Measurements from ENCODE around the gene TTLL7. TPM values are rescaled to one million over a fixed set of nuclear protein-coding genes. Genes with fewer than 3 reads are reported as not detected.

Gene TTLL7
- total RNA-seq, 1 donor from 2014 or later, result 37.9 TPM

GRCh38 chr1:83905315-83905907 is 93.5 kb downstream of the TTLL7 start:
- no peaks in the 10 kb centered on the region for H3K36me3 ChIP-seq

GRCh38 chr1:83901547-83902155 is 97.3 kb downstream of the TTLL7 start:
- Mint-ChIP-seq H3K36me3 (peaks cover 3% of the 10 kb centered on the region), H3K4me3 (no peak overlapping the region), H3K27me3 (ENCODE audit: insufficient read depth, low read depth) (no peaks in the 10 kb centered on the region), H3K9me3 (no peaks in the 10 kb centered on the region), H3K27ac (no peak overlapping the region), H3K4me1 (no peaks in the 10 kb centered on the region)
- Histone ChIP-seq H3F3A (ENCODE audit: low read depth) (no peaks in the 10 kb centered on the region), H3K4me2 (no peak overlapping the region), H3K4me3 (no peak overlapping the region), H3K27ac (no peak overlapping the region), H3K79me2 (ENCODE audit: low read depth) (no peaks in the 10 kb centered on the region), H3K36me3 (no peaks in the 10 kb centered on the region), H2AFZ (replicated peaks) (no peak overlapping the region), H3K9me3 (ENCODE audit: low read depth) (no peaks in the 10 kb centered on the region), H3K4me1 (peaks cover 14% of the 10 kb centered on the region), H3K9ac (no peak overlapping the region), H4K20me1 (ENCODE audit: low read depth) (no peaks in the 10 kb centered on the region), H3K27me3 (no peaks in the 10 kb centered on the region)
- DNase-seq (ENCODE audit: low spot score), result no peak
- TF ChIP-seq EZH2phosphoT487 (IDR thresholded peaks at IDR 0.05), result no peak
- no peak for TF ChIP-seq EZH2 (IDR thresholded peaks at IDR 0.05)

More at GRCh38 chr1:83905315-83905907, 93.5 kb downstream of the TTLL7 start:
- Histone ChIP-seq H3K4me2 (no peak overlapping the region), H3K9ac (no peak overlapping the region), H3K4me1 (no peaks in the 10 kb centered on the region), H3K79me2 (ENCODE audit: low read depth) (no peaks in the 10 kb centered on the region), H3K4me3 (no peak overlapping the region), H3K27ac (no peak overlapping the region), H3F3A (ENCODE audit: low read depth) (no peaks in the 10 kb centered on the region), H3K9me3 (ENCODE audit: low read depth) (no peaks in the 10 kb centered on the region), H4K20me1 (ENCODE audit: low read depth) (no peaks in the 10 kb centered on the region), H3K27me3 (no peaks in the 10 kb centered on the region), H2AFZ (replicated peaks) (no peak overlapping the region)
- peak; percentile 75 for TF ChIP-seq CTCF (IDR thresholded peaks at IDR 0.05)
- TF ChIP-seq EZH2phosphoT487 (IDR thresholded peaks at IDR 0.05), result no peak
- Mint-ChIP-seq H3K4me1 (no peaks in the 10 kb centered on the region), H3K9me3 (no peaks in the 10 kb centered on the region), H3K27me3 (ENCODE audit: insufficient read depth, low read depth) (no peaks in the 10 kb centered on the region), H3K4me3 (no peak overlapping the region), H3K36me3 (peaks cover 3% of the 10 kb centered on the region), H3K27ac (no peak overlapping the region)
- DNase-seq (ENCODE audit: low spot score), result peak; percentile 21

GRCh38 chr1:83900524-83900923 is 98.4 kb downstream of the TTLL7 start:
- Mint-ChIP-seq H3K27ac (no peak overlapping the region), H3K36me3 (peaks cover 3% of the 10 kb centered on the region), H3K4me1 (no peaks in the 10 kb centered on the region), H3K9me3 (no peaks in the 10 kb centered on the region), H3K27me3 (ENCODE audit: insufficient read depth, low read depth) (no peaks in the 10 kb centered on the region), H3K4me3 (no peak overlapping the region)
- no peak overlapping the region for H3K27ac ChIP-seq
- H3F3A ChIP-seq (ENCODE audit: low read depth), result no peaks in the 10 kb centered on the region
- no peak overlapping the region for H3K4me2 ChIP-seq
- peaks cover 14% of the 10 kb centered on the region for H3K4me1 ChIP-seq
- no peaks in the 10 kb centered on the region for H3K36me3 ChIP-seq
- H3K27me3 ChIP-seq, result no peaks in the 10 kb centered on the region
- no peaks in the 10 kb centered on the region for H3K79me2 ChIP-seq (ENCODE audit: low read depth)
- DNase-seq (ENCODE audit: low spot score), result no peak
- no peak overlapping the region for H2AFZ ChIP-seq (replicated peaks)
- H3K4me3 ChIP-seq, result no peak overlapping the region
- no peaks in the 10 kb centered on the region for H3K9me3 ChIP-seq (ENCODE audit: low read depth)
- H3K9ac ChIP-seq, result no peak overlapping the region
- H4K20me1 ChIP-seq (ENCODE audit: low read depth), result no peaks in the 10 kb centered on the region
- TF ChIP-seq EZH2phosphoT487 (IDR thresholded peaks at IDR 0.05), result no peak
- TF ChIP-seq CTCF (IDR thresholded peaks at IDR 0.05), result no peak
- no peak for TF ChIP-seq EZH2 (IDR thresholded peaks at IDR 0.05)

GRCh38 chr1:83897516-83897915 is 101.4 kb downstream of the TTLL7 start:
- no peak overlapping the region for H3K27ac Mint-ChIP-seq
- peak; percentile 4 for DNase-seq (ENCODE audit: low spot score)
- H2AFZ ChIP-seq (replicated peaks), result no peak overlapping the region
- H3K27ac ChIP-seq, result no peak overlapping the region
- TF ChIP-seq EZH2 (IDR thresholded peaks at IDR 0.05), result no peak
- no peak for TF ChIP-seq CTCF (IDR thresholded peaks at IDR 0.05)
- TF ChIP-seq EZH2phosphoT487 (IDR thresholded peaks at IDR 0.05), result no peak
- no peaks in the 10 kb centered on the region for H3K4me1 Mint-ChIP-seq
- peaks cover 14% of the 10 kb centered on the region for H3K4me1 ChIP-seq
- H3K36me3 ChIP-seq, result no peaks in the 10 kb centered on the region
- H4K20me1 ChIP-seq (ENCODE audit: low read depth), result no peaks in the 10 kb centered on the region
- no peaks in the 10 kb centered on the region for H3K79me2 ChIP-seq (ENCODE audit: low read depth)
- H3K27me3 Mint-ChIP-seq (ENCODE audit: insufficient read depth, low read depth), result no peaks in the 10 kb centered on the region
- H3K27me3 ChIP-seq, result no peaks in the 10 kb centered on the region
- peaks cover 10% of the 10 kb centered on the region for H3F3A ChIP-seq (ENCODE audit: low read depth)
- no peak overlapping the region for H3K4me3 Mint-ChIP-seq
- no peaks in the 10 kb centered on the region for H3K9me3 Mint-ChIP-seq
- peaks cover 3% of the 10 kb centered on the region for H3K36me3 Mint-ChIP-seq
- H3K4me3 ChIP-seq, result no peak overlapping the region
- H3K4me2 ChIP-seq, result no peak overlapping the region
- H3K9me3 ChIP-seq (ENCODE audit: low read depth), result no peaks in the 10 kb centered on the region
- no peak overlapping the region for H3K9ac ChIP-seq
